Endothelial cell of umbilical vein (primary cell): ENCODE data around the gene POLA1. TPM values are rescaled to one million over a fixed set of nuclear protein-coding genes. Genes with fewer than 3 reads are reported as not detected.

ENCODE experiments used
- BruUV-seq: library from RNA; stranded (reverse); fragments of 400-500 nt; replicated peaks from 2 replicates; lab custom pipeline; 2021; lab: Mats Ljungman, UMichigan
- CTCF ChIA-PET: fragments of 300-600, 350-600 bp; sonication (Branson Sonifier 250); formaldehyde crosslinking; loops from one replicate; lab custom pipeline; 2021; ENCODE audit warnings: antibody characterized with exemption, inconsistent platforms; lab: Charles Lee
- POLR2A ChIA-PET: fragments of 300-600, 350-600 bp; sonication (Branson Sonifier 250); formaldehyde crosslinking; loops from one replicate; lab custom pipeline; 2021; ENCODE audit warnings: antibody characterized with exemption, inconsistent platforms; lab: Charles Lee
- DNase-seq: peaks from one replicate; pipeline ENCODE4 v3.0.0-alpha.2; 2011; ENCODE audit warnings: low read depth, low spot score
- FAIRE-seq: peaks from 2 replicates; lab custom pipeline; 2011; peaks lifted over from hg19 to GRCh38; lab: Jason Lieb, UNC
- H2AFZ ChIP-seq: 2 replicates; pipeline ENCODE4 v1.6.0; 2012; ENCODE audit warnings: low read depth, low read length, control low read depth, inconsistent platforms
- H3K27ac ChIP-seq: 2 replicates; pipeline ENCODE4 v1.5.1; 2011; ENCODE audit warnings: low read depth, mild to moderate bottlenecking, control low read depth, low read length, moderate library complexity; ENCODE audit not compliant: insufficient read depth
- H3K27me3 ChIP-seq, 2 experiments: 2 replicates each; pipeline versions ENCODE4 v1.6.0 to v1.6.1; 2011; ENCODE audit warnings: low read length in 2 of 2, mixed read lengths in 1 of 2; ENCODE audit not compliant: control insufficient read depth in 2 of 2, insufficient read depth in 2 of 2
- H3K36me3 ChIP-seq, 2 experiments: 2 replicates in 1 of 2; 3 replicates in 1 of 2; pipeline ENCODE4 v1.5.1; 2011; ENCODE audit warnings: low read length in 2 of 2, mild to moderate bottlenecking in 1 of 2, moderate library complexity in 1 of 2; ENCODE audit not compliant: control insufficient read depth in 2 of 2, insufficient read depth in 2 of 2; ENCODE audit errors: extremely low read depth in 1 of 2
- H3K4me1 ChIP-seq: 3 replicates; pipeline ENCODE4 v1.5.1; 2011; ENCODE audit warnings: mild to moderate bottlenecking, low read length; ENCODE audit not compliant: control insufficient read depth, insufficient read depth; ENCODE audit errors: extremely low read depth
- H3K4me2 ChIP-seq: 2 replicates; pipeline ENCODE4 v1.6.1; 2011; ENCODE audit warnings: low read length, control low read depth, mixed read lengths; ENCODE audit not compliant: insufficient read depth
- H3K4me3 ChIP-seq, 3 experiments: fragments of 200-600 bp in 1 of 3; sonication (generic), shearing (Covaris generic) in 1 of 3; replicated peaks in 1 of 3; 2 replicates each; pipeline ENCODE4 v1.5.1; 2011 to 2016; ENCODE audit warnings: control low read depth in 3 of 3, low read length in 3 of 3, mild to moderate bottlenecking in 2 of 3, inconsistent platforms in 1 of 3, low read depth in 1 of 3, moderate library complexity in 1 of 3; ENCODE audit not compliant: insufficient read depth in 1 of 3
- H3K79me2 ChIP-seq: 2 replicates; pipeline ENCODE4 v1.6.0; 2012; ENCODE audit warnings: low read length, inconsistent platforms; ENCODE audit not compliant: control insufficient read depth, insufficient read depth
- H3K9ac ChIP-seq: replicated peaks from 2 replicates; pipeline ENCODE3; 2011; ENCODE audit warnings: low read length, control low read depth; ENCODE audit not compliant: insufficient read depth; ENCODE audit errors: extremely low read depth
- H3K9me1 ChIP-seq: replicated peaks from 3 replicates; pipeline ENCODE4 v1.6.0; 2011; ENCODE audit warnings: mild to moderate bottlenecking, low read length; ENCODE audit not compliant: control insufficient read depth, insufficient read depth; ENCODE audit errors: extremely low read depth
- H3K9me3 ChIP-seq: replicated peaks from 2 replicates; pipeline ENCODE4 v1.5.1; 2012; ENCODE audit warnings: low read length, inconsistent platforms; ENCODE audit not compliant: control insufficient read depth, insufficient read depth
- H4K20me1 ChIP-seq: replicated peaks from 2 replicates; pipeline ENCODE3; 2011; ENCODE audit warnings: mild to moderate bottlenecking, low read length; ENCODE audit not compliant: control insufficient read depth, insufficient read depth; ENCODE audit errors: extremely low read depth
- CTCF ChIP-seq, 2 donors: IDR thresholded peaks; 1 replicate in 1 of 2; 2 replicates in 1 of 2; pipeline ENCODE4 v1.5.1; 2011; ENCODE audit warnings: low read length in 2 of 2, mild to moderate bottlenecking in 2 of 2, moderate library complexity in 2 of 2, control low read depth in 1 of 2, inconsistent platforms in 1 of 2, low read depth in 1 of 2; ENCODE audit not compliant: insufficient read depth in 1 of 2; ENCODE audit errors: extremely low read depth in 1 of 2
- EZH2 ChIP-seq: IDR thresholded peaks from 2 replicates; pipeline ENCODE4 v1.6.1; 2012; ENCODE audit warnings: borderline replicate concordance, low read depth, mild to moderate bottlenecking, moderate library complexity, low read length, inconsistent platforms; ENCODE audit not compliant: severe bottlenecking
- MYC ChIP-seq: IDR thresholded peaks from one replicate; pipeline ENCODE4 v1.6.1; 2011; ENCODE audit warnings: mild to moderate bottlenecking, low read depth, low read length
- POLR2A ChIP-seq: IDR thresholded peaks from 2 replicates; pipeline ENCODE4 v1.6.1; 2012; ENCODE audit warnings: low read depth, mild to moderate bottlenecking, control low read depth, low read length
- POLR2AphosphoS5 ChIP-seq: IDR thresholded peaks from 2 replicates; pipeline ENCODE4 v1.6.1; 2012; ENCODE audit warnings: low read depth, mild to moderate bottlenecking, control low read depth, low read length, moderate library complexity; ENCODE audit not compliant: insufficient read depth
- dilution Hi-C: fragments of 300-500 bp; cut with MboI; formaldehyde crosslinking; loops from one replicate; pipeline ENCODE4 v1.15.0; 2019; ENCODE audit warnings: low sequenced_read_pairs; ENCODE audit not compliant: extremely low pct_ligation_motif_present
- intact Hi-C: fragments of 100-400 bp; cut with micrococcal nuclease; formaldehyde crosslinking; loops from one replicate; pipeline ENCODE4 v1.10.0; 2022
- polyA plus RNA-seq, 4 experiments: library from polyadenylated mRNA; depleted of rRNA in 3 of 4; stranded (reverse) in 3 of 4; unstranded in 1 of 4; fragments of >200 nt; gene quantifications; 2 replicates each; pipeline versions ENCODE4 v1.2.1 to v1.2.3, GENCODE V29; 2011 to 2012; ENCODE audit warnings: missing spikeins in 1 of 4
- total RNA-seq: library from RNA; stranded (reverse); gene quantifications from 2 replicates; pipeline ENCODE4 v1.2.3, GENCODE V29; 2021
- TF ChIP-seq, protein P1 (sequence below): IDR thresholded peaks from 2 replicates; pipeline ENCODE4 v1.6.1; 2011; ENCODE audit not compliant: insufficient read depth, insufficient read length

Gene POLA1
- total and polyA plus RNA-seq, 2 donors (not counting 3 experiments of a cell fraction or from before 2014, with no cell fraction given): 1.8 to 18.6 TPM

GRCh38 chrX:25017667-25018247, 324.0 kb downstream of the POLA1 start:
- intact Hi-C loops (no loop called here), dilution Hi-C loops (no loop called here)
- H3K27me3 ChIP-seq: peaks cover 70 to 95% of the 10 kb centered on the region in 2 experiments
- no peak for TF ChIP-seq CTCF (IDR thresholded peaks at IDR 0.05; ENCODE audit: extremely low read depth in 1 of 2, insufficient read depth in 1 of 2, low read depth in 1 of 2, low read length in 2 of 2)
- TF ChIP-seq POLR2AphosphoS5: no peak
- TF ChIP-seq, protein P1, sequence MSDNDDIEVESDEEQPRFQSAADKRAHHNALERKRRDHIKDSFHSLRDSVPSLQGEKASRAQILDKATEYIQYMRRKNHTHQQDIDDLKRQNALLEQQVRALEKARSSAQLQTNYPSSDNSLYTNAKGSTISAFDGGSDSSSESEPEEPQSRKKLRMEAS: no peak
- TF ChIP-seq EZH2: no peak
- no peak for TF ChIP-seq MYC
- TF ChIP-seq POLR2A: no peak
- BruUV-seq: no TSS peak
- peaks cover 2% of the 10 kb centered on the region for H3K4me1 ChIP-seq
- no peak overlapping the region for H3K4me3 ChIP-seq
- H4K20me1 ChIP-seq: no peaks in the 10 kb centered on the region
- no peaks in the 10 kb centered on the region for H3K9me3 ChIP-seq
- H2AFZ ChIP-seq: no peak overlapping the region
- no peak overlapping the region for H3K9ac ChIP-seq
- ChIA-PET POLR2A (no interaction called here), CTCF (no interaction called here)
- peak; percentile 50 for FAIRE-seq
- H3K9me1 ChIP-seq: no peaks in the 10 kb centered on the region
- no peaks in the 10 kb centered on the region for H3K79me2 ChIP-seq
- DNase-seq: no peak
- no peak overlapping the region for H3K4me2 ChIP-seq
- no peak overlapping the region for H3K27ac ChIP-seq
- no peaks in the 10 kb centered on the region for H3K36me3 ChIP-seq
